D721Med (cell line): ENCODE results near the gene RALGPS2.

Experiments
- DNase-seq: peaks from one replicate; pipeline ENCODE4 v3.0.0; 2011; ENCODE audit warnings: low spot score; ENCODE audit not compliant: insufficient read length
- FAIRE-seq: peaks from 2 replicates; lab custom pipeline; 2011; peaks lifted over from hg19 to GRCh38; lab: Jason Lieb, UNC
- TF ChIP-seq, protein P1 (sequence below): IDR thresholded peaks from 2 replicates; pipeline ENCODE4 v1.5.1; 2012; ENCODE audit warnings: mild to moderate bottlenecking, control low read depth; ENCODE audit not compliant: insufficient read depth; ENCODE audit errors: missing control alignments

RALGPS2 gene

DNA sequence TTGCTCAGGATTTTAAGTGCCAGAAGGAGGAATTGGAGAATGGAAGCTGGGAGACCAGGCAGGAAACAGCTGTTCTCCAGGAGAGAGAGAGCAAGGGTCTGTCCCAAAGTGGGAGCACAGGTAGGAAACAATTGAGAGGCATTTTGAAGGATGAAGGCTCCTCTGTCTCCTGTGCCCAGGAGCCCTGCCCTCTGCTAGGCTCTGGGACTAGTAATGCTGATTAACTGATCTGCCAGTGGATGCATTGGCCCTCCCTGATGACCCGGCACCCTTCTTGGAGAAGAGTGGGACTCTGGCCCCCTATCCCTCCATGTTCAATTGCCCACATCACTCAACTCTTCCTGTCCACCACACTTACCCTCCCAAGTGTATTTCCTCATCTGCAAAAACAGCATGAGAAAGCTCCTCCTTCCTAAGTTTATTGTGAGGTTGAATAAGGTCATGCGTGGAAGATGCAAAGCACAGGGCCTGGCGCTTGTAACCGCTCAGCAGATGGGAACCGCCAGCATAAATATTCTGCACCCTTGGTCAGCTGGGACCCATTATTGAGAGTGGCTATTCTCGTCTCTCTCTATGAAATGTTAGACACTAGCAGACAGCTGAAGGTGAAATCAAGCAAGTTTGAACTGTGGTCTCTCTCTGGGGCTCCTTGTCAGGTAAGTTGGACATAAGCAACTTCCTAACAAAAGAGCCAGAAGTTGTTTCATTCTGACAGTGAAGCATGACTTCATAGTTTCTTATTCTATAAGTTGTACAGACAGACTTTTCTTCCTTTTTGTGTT is 208.9 kb downstream of the RALGPS2 start:
- FAIRE-seq, result no peak
- no peak for DNase-seq
- TF ChIP-seq, protein P1, sequence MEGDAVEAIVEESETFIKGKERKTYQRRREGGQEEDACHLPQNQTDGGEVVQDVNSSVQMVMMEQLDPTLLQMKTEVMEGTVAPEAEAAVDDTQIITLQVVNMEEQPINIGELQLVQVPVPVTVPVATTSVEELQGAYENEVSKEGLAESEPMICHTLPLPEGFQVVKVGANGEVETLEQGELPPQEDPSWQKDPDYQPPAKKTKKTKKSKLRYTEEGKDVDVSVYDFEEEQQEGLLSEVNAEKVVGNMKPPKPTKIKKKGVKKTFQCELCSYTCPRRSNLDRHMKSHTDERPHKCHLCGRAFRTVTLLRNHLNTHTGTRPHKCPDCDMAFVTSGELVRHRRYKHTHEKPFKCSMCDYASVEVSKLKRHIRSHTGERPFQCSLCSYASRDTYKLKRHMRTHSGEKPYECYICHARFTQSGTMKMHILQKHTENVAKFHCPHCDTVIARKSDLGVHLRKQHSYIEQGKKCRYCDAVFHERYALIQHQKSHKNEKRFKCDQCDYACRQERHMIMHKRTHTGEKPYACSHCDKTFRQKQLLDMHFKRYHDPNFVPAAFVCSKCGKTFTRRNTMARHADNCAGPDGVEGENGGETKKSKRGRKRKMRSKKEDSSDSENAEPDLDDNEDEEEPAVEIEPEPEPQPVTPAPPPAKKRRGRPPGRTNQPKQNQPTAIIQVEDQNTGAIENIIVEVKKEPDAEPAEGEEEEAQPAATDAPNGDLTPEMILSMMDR, result no peak

DNA sequence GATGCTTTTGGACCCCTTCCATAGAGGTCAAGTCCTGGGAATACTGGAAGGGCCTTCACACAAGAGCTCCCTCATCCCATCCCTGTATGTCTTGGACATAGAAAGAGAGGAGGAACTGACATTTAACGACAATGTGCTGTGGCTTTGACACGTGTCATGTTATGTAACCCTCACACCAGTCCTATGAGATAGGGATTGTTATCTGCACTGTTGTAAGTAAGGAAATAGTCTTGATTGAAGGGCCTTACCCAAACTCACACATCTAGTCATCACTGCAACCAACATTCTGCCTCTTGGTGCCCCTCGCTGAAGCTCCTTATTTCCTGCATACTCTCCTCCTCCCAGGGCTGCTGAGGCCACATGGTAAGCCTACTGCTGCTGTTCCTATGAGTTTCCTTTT is 209.5 kb downstream of the RALGPS2 start:
- FAIRE-seq, result no peak
- TF ChIP-seq, protein P1, result no peak
- no peak for DNase-seq

DNA sequence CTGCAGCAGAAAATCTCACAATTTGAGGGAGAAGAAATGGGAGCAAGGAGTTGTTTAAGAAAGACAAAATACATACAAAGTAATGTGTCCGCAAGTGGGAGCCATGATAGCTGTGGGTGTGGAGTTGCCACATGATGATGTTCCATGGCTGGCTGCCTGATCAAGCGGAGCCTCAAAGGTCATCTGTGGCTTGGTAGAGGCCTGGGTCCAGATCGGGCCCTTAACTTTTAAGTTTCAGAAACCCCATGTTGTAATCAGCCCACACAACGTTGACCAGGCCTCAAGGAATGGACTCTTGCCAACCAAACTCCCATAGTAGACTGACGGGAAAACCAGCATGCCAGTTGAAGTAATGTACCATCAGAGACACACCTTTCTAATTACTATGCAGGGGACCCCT is 210.6 kb downstream of the RALGPS2 start:
- TF ChIP-seq, protein P1, result no peak
- FAIRE-seq, result no peak

DNA sequence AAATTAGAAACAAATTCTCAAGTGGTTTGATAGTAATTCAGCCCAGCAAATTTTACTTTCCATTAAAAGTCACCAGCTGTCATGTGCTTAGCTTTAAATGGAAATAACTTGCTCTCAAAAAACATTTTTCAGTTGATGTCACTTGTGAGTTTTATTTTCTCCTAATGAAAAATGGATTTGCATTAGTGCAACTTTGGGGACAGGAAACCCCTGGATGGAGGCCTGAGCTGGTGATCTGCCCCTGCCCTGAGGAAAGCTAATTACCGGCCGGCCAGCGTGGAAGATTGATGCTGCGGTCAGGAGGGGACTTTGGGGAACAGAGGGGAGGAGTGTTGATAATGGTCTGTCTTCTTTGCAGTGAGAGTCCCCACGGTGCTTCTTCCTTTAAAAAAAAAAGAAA is 212.7 kb downstream of the RALGPS2 start:
- FAIRE-seq, result no peak
- DNase-seq, result no peak
- TF ChIP-seq, protein P1, result no peak

More for the DNA sequence above, 210.6 kb downstream of the RALGPS2 start:
- DNase-seq, result no peak

DNA sequence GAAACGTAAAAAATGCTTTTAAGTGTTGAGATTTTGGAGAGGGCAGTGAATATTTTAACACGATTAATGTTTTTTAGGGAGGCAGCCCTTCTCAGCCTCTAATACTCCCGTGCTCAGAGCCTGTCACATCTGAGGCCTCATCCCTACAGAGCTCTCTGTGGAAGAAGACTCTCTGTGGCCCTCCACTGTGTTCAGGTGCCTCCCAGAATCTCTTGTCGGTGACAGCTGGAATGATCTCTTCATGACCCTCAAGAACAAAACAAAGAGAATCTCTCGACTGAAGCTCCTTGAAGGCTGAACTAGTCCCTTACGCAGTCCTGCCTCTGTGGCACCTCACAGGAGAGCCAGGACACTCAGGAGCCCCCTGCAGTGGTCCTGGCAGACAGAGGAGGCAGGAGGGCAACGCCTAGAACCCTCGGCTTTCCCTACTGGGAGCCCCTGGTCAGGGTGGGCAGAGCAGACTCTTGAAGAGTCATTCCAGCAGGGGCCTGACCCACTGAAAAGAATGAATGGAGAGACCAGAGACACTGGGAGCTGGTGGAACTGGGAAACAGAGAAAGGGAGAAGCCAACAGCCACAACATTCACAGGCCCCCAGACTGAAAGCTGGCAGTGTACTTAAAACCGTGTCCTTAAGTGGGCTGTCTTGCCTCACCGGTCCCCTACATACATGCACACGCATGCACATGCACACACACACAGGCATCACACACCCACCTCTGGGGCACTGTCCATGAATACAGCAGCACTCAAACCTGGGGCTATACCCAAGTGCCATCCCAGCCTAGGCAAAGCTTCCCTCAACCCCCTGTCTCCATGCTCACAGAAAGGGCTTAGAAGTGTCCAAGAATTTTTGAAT is 213.3 kb downstream of the RALGPS2 start:
- FAIRE-seq, result no peak
- no peak for DNase-seq
- TF ChIP-seq, protein P1, result no peak

DNA sequence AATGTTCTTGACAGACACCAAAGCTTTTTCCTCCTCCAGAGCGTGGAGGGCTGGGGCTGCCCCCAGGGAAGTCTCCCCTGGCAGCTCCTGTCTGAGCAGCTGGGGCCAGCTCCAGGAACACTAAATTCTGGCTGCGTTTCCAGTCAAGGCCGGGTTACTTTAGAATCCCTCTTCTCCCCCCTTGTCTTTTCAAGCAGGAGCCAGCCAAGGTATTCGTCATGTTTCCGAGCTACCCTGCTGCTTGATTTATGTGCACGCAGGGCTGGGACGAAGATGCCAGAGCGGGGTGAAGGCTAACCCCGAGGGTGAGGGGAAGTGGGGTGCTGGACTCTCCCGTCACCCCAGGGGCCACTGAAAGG is 213.9 kb downstream of the RALGPS2 start:
- DNase-seq, result no peak
- TF ChIP-seq, protein P1, result no peak
- FAIRE-seq, result no peak
